T1000 (cell line): Measurements from ENCODE around the gene PDE4C.
"Not testable (repeated sequence)": the region's sequence is repeated elsewhere in the genome, so short reads cannot be mapped to it uniquely, and the experiment has no call there.

Source experiments
- DNase-seq: peaks from one replicate; lab custom pipeline; 2025; ENCODE audit warnings: mixed read lengths; lab: John Stamatoyannopoulos, UW

PDE4C gene

GRCh38 chr19:18223860-18224524 lies 2.2 kb downstream of the PDE4C start:
- DNase-seq, result no peak

- no peak for DNase-seq
Observed at GRCh38 chr19:18221815-18222725, 4.2 kb downstream of the PDE4C start.

GRCh38 chr19:18220632-18221275 lies 5.5 kb downstream of the PDE4C start:
- DNase-seq, result no peak

- DNase-seq, result no peak
Observed at GRCh38 chr19:18219911-18220631, 6.2 kb downstream of the PDE4C start.

- no peak for DNase-seq
Observed at GRCh38 chr19:18218600-18218999, 7.6 kb downstream of the PDE4C start.

GRCh38 chr19:18218159-18218558 lies 8.1 kb downstream of the PDE4C start:
- DNase-seq, result no peak

GRCh38 chr19:18216789-18217188 lies 9.4 kb downstream of the PDE4C start:
- no peak for DNase-seq

- no peak for DNase-seq
Observed at GRCh38 chr19:18214779-18215433, 11.3 kb downstream of the PDE4C start.

- no peak for DNase-seq
Observed at GRCh38 chr19:18211683-18212082, 14.6 kb downstream of the PDE4C start.

GRCh38 chr19:18209912-18210311 lies 16.3 kb downstream of the PDE4C start:
- not testable (repeated sequence) for DNase-seq

- no peak for DNase-seq
Observed at GRCh38 chr19:18208098-18208951, 17.9 kb downstream of the PDE4C start.

- DNase-seq, result no peak
Observed at GRCh38 chr19:18206018-18206417, 20.2 kb downstream of the PDE4C start.

- no peak for DNase-seq
Observed at GRCh38 chr19:18205200-18205892, 20.9 kb downstream of the PDE4C start.

- DNase-seq, result no peak
Observed at GRCh38 chr19:18204394-18205199, 21.6 kb downstream of the PDE4C start.

GRCh38 chr19:18203863-18204393 lies 22.3 kb downstream of the PDE4C start, which contains the start of gene RAB3A:
Gene RAB3A, minus strand, starts transcription at chr19:18204042. Its CDS starts 1,302 bp downstream, at chr19:18202740.
- peak; percentile 98 for DNase-seq

GRCh38 chr19:18203408-18203862 lies 22.8 kb downstream of the PDE4C start:
- no peak for DNase-seq

- DNase-seq, result no peak
Observed at GRCh38 chr19:18202778-18203407, 23.3 kb downstream of the PDE4C start.

- DNase-seq, result no peak
Observed at GRCh38 chr19:18202397-18202777, 23.9 kb downstream of the PDE4C start.
